Breast epithelium (tissue), 4 donors: ENCODE measurements around the gene MALAT1. TPM values are rescaled to one million over a fixed set of nuclear protein-coding genes. Genes with fewer than 3 reads are reported as not detected.

ENCODE experiments used
- DNase-seq, 2 donors: peaks; one replicate each; pipeline ENCODE4 v3.0.0-alpha.2; 2019; ENCODE audit warnings: low spot score in 2 of 2
- H3K27ac ChIP-seq, 2 donors: fragments of 200-600 bp; sonication (generic) in 1 of 2; one replicate each; pipeline ENCODE4 v1.5.1; 2016 to 2019; ENCODE audit warnings: mild to moderate bottlenecking in 1 of 2
- H3K27me3 ChIP-seq, 2 donors: fragments of 200-600 bp; sonication (generic) in 1 of 2; one replicate each; pipeline versions ENCODE4 v1.5.1 to v1.6.0; 2017 to 2019; ENCODE audit warnings: control low read depth in 1 of 2, mild to moderate bottlenecking in 1 of 2
- H3K36me3 ChIP-seq: fragments of 200-600 bp; one replicate; pipeline ENCODE4 v1.5.1; 2019
- H3K4me1 ChIP-seq, 2 donors: fragments of 200-600 bp; sonication (generic); one replicate each; pipeline ENCODE4 v1.5.1; 2016 to 2019; ENCODE audit warnings: control low read depth in 1 of 2
- H3K4me3 ChIP-seq, 3 donors: fragments of 200-600 bp; sonication (generic); 1 replicate in 2 of 3; 2 replicates in 1 of 3; pipeline ENCODE4 v1.5.1; 2016 to 2019; ENCODE audit warnings: mild to moderate bottlenecking in 3 of 3, moderate library complexity in 2 of 3
- H3K9me3 ChIP-seq, 2 donors: fragments of 200-600 bp; sonication (generic) in 1 of 2; one replicate each; pipeline ENCODE4 v1.5.1; 2016 to 2019; ENCODE audit warnings: control low read depth in 1 of 2
- CTCF ChIP-seq, 3 donors: fragments of 450-650 bp; IDR thresholded peaks; one replicate each; pipeline ENCODE4 v1.5.1; 2016 to 2017; ENCODE audit warnings: antibody characterized with exemption in 3 of 3, mild to moderate bottlenecking in 3 of 3, moderate library complexity in 3 of 3
- POLR2A ChIP-seq: fragments of 450-650 bp; IDR thresholded peaks from one replicate; pipeline ENCODE4 v1.6.1; 2016; ENCODE audit warnings: antibody characterized with exemption, mild to moderate bottlenecking, moderate library complexity
- POLR2AphosphoS5 ChIP-seq, 3 donors: sonication (generic); formaldehyde crosslinking; IDR thresholded peaks; one replicate each; pipeline ENCODE4 v1.6.1; 2017; ENCODE audit warnings: antibody characterized with exemption in 3 of 3
- intact Hi-C: fragments of 100-400 bp; cut with DNase I; formaldehyde crosslinking; loops from one replicate; pipeline ENCODE4 v1.15.1; 2023; ENCODE audit warnings: low total_unique reads
- total RNA-seq, 3 donors: library from RNA; depleted of rRNA; stranded (reverse); fragments of >200 nt; gene quantifications; one replicate each; pipeline ENCODE4 v1.1.0, GENCODE V29; 2016

Gene MALAT1
- total RNA-seq, 3 donors from 2014 or later = 14,217 to 22,312 (median 18,959) TPM

- H3K36me3 ChIP-seq = no peaks in the 10 kb centered on the region
- intact Hi-C loops = loop anchor here (5.0 kb wide), 2 partner anchors 44 to 766 kb away; partner anchors contain the start of gene SF1
- H3K27me3 ChIP-seq = no peaks in the 10 kb centered on the region
- no peak overlapping the region for H3K4me3 ChIP-seq
- no peak for TF ChIP-seq POLR2AphosphoS5 (IDR thresholded peaks at IDR 0.05)
- TF ChIP-seq CTCF (IDR thresholded peaks at IDR 0.05) = no peak
- no peak for TF ChIP-seq POLR2A
- no peak for DNase-seq
- peak overlapping the region in 1 of 2 donors; percentile 52 for H3K27ac ChIP-seq
- no peaks in the 10 kb centered on the region for H3K9me3 ChIP-seq
- peaks cover 6 to 12% of the 10 kb centered on the region in 2 donors for H3K4me1 ChIP-seq
These were observed 44.0 kb downstream of the MALAT1 start for GRCh38 chr11:65542738-65543390.

- Histone ChIP-seq H3K36me3 (no peaks in the 10 kb centered on the region), H3K4me1 (peaks cover 6 to 12% of the 10 kb centered on the region in 2 donors), H3K27me3 (no peaks in the 10 kb centered on the region), H3K9me3 (no peaks in the 10 kb centered on the region), H3K27ac (peak overlapping the region; percentile 70 to 84), H3K4me3 (peak overlapping the region in 2 of 3 donors; percentile 48 to 61)
- DNase-seq = no peak
- intact Hi-C loops = no loop called here
- TF ChIP-seq POLR2A (no peak), POLR2AphosphoS5 (IDR thresholded peaks at IDR 0.05) (no peak), CTCF (IDR thresholded peaks at IDR 0.05) (no peak)
These were observed 47.0 kb downstream of the MALAT1 start for GRCh38 chr11:65545853-65546216.

GRCh38 chr11:65546217-65546958 is 47.5 kb downstream of the MALAT1 start:
- Histone ChIP-seq H3K36me3 (no peaks in the 10 kb centered on the region), H3K4me3 (peak overlapping the region; percentile 22 to 61 (median 48))
- intact Hi-C loops = no loop called here

GRCh38 chr11:65547446-65548125 is 48.7 kb downstream of the MALAT1 start:
- H3K27ac ChIP-seq = peak overlapping the region in 1 of 2 donors; percentile 19
- H3K36me3 ChIP-seq = no peaks in the 10 kb centered on the region
- H3K9me3 ChIP-seq = no peaks in the 10 kb centered on the region
- DNase-seq = no peak
- intact Hi-C loops = no loop called here
- H3K27me3 ChIP-seq = no peaks in the 10 kb centered on the region
- H3K4me3 ChIP-seq = no peak overlapping the region
- TF ChIP-seq CTCF (IDR thresholded peaks at IDR 0.05) (no peak), POLR2A (no peak), POLR2AphosphoS5 (IDR thresholded peaks at IDR 0.05) (no peak)
- H3K4me1 ChIP-seq = no peaks in the 10 kb centered on the region

More at GRCh38 chr11:65546217-65546958, 47.5 kb downstream of the MALAT1 start:
- TF ChIP-seq POLR2AphosphoS5 (IDR thresholded peaks at IDR 0.05) (peak in 1 of 3 donors; percentile 16), CTCF (IDR thresholded peaks at IDR 0.05) (no peak)
- DNase-seq = peak; percentile 88 to 94
- Histone ChIP-seq H3K4me1 (peaks cover 3 to 7% of the 10 kb centered on the region in 2 donors), H3K27me3 (no peaks in the 10 kb centered on the region), H3K9me3 (no peaks in the 10 kb centered on the region), H3K27ac (peak overlapping the region; percentile 70 to 84)
